IMR-90 (cell line): Measurements from ENCODE around the gene DOCK10. TPM values are rescaled to one million over a fixed set of nuclear protein-coding genes. Genes with fewer than 3 reads are reported as not detected.

ENCODE experiments used
- ATAC-seq: fragments of 200-7000 bp; cut with Tn5 transposase; 2 replicates; pipeline ENCODE4 v1.9.1; 2020; ENCODE audit warnings: low read depth, mild to moderate bottlenecking, moderate library complexity
- BruUV-seq: library from RNA; stranded (reverse); fragments of 400-500 nt; replicated peaks from 2 replicates; lab custom pipeline; 2021; lab: Mats Ljungman, UMichigan
- CTCF ChIA-PET: fragments of 300-600 bp; formaldehyde crosslinking; extraction: SDS; loops from one replicate; lab custom pipeline; 2021; ENCODE audit warnings: antibody characterized with exemption; lab: Yijun Ruan, JAX
- POLR2A ChIA-PET: fragments of 300-600 bp; sonication (Branson Sonifier 250); formaldehyde crosslinking; loops from one replicate; lab custom pipeline; 2022; ENCODE audit warnings: antibody characterized with exemption; ENCODE audit not compliant: unreplicated experiment; lab: Charles Lee
- DNase-seq: peaks from one replicate; pipeline ENCODE4 v3.0.0; 2013
- H2AFZ ChIP-seq: replicated peaks from 2 replicates; pipeline ENCODE3; 2013; ENCODE audit warnings: low read length, mild to moderate bottlenecking; ENCODE audit not compliant: poor library complexity
- H2AK5ac ChIP-seq: 2 replicates; pipeline ENCODE4 v1.6.1; 2013; ENCODE audit warnings: low read depth, low read length, inconsistent platforms
- H2AK9ac ChIP-seq: replicated peaks from 2 replicates; pipeline ENCODE3; 2013; ENCODE audit warnings: mild to moderate bottlenecking, low read depth, low read length, moderate library complexity; ENCODE audit not compliant: poor library complexity
- H2BK120ac ChIP-seq: 2 replicates; pipeline ENCODE4 v1.6.1; 2013; ENCODE audit warnings: low read depth, low read length, inconsistent platforms
- H2BK15ac ChIP-seq: 3 replicates; pipeline ENCODE4 v1.6.1; 2013; ENCODE audit warnings: low read depth, low read length, inconsistent platforms
- H2BK20ac ChIP-seq: 2 replicates; pipeline ENCODE4 v1.6.1; 2013; ENCODE audit warnings: low read depth, mild to moderate bottlenecking, inconsistent platforms, low read length, moderate library complexity
- H2BK5ac ChIP-seq: 2 replicates; pipeline ENCODE4 v1.6.1; 2013; ENCODE audit warnings: mild to moderate bottlenecking, low read depth, low read length, inconsistent platforms; ENCODE audit not compliant: poor library complexity, severe bottlenecking
- H3K14ac ChIP-seq: replicated peaks from 2 replicates; pipeline ENCODE4 v1.6.1; 2013; ENCODE audit warnings: low read depth, low read length, inconsistent platforms
- H3K18ac ChIP-seq: 2 replicates; pipeline ENCODE4 v1.6.1; 2013; ENCODE audit warnings: low read depth, low read length, control low read depth
- H3K23ac ChIP-seq: 2 replicates; pipeline ENCODE4 v1.6.1; 2013; ENCODE audit warnings: low read depth, low read length, inconsistent platforms
- H3K27ac ChIP-seq: 2 replicates; pipeline ENCODE4 v1.5.1; 2013; ENCODE audit warnings: mild to moderate bottlenecking, control low read depth, low read length; ENCODE audit not compliant: insufficient read depth
- H3K27me3 ChIP-seq: 2 replicates; pipeline ENCODE4 v1.6.1; 2013; ENCODE audit warnings: low read length; ENCODE audit not compliant: control insufficient read depth, insufficient read depth
- H3K36me3 ChIP-seq: 2 replicates; pipeline ENCODE4 v1.6.1; 2013; ENCODE audit warnings: low read length, mixed read lengths; ENCODE audit not compliant: control insufficient read depth, insufficient read depth
- H3K4ac ChIP-seq: 2 replicates; pipeline ENCODE4 v1.6.1; 2013; ENCODE audit warnings: low read depth, low read length, inconsistent platforms
- H3K4me1 ChIP-seq: 2 replicates; pipeline ENCODE4 v1.6.1; 2013; ENCODE audit warnings: low read length, mixed read lengths; ENCODE audit not compliant: control insufficient read depth, insufficient read depth
- H3K4me2 ChIP-seq: 2 replicates; pipeline ENCODE4 v1.6.1; 2013; ENCODE audit warnings: low read depth, mild to moderate bottlenecking, control low read depth, low read length, moderate library complexity
- H3K4me3 ChIP-seq: 2 replicates; pipeline ENCODE4 v1.5.1; 2013; ENCODE audit warnings: low read depth, mild to moderate bottlenecking, control low read depth, low read length, moderate library complexity; ENCODE audit not compliant: insufficient read depth
- H3K56ac ChIP-seq: 2 replicates; pipeline ENCODE4 v1.6.1; 2013; ENCODE audit warnings: low read length, inconsistent platforms; ENCODE audit not compliant: insufficient read depth; ENCODE audit errors: extremely low read depth
- H3K79me1 ChIP-seq, 2 experiments: 2 replicates each; pipeline ENCODE4 v1.6.1; 2013; ENCODE audit warnings: low read length in 2 of 2, inconsistent platforms in 1 of 2, low read depth in 1 of 2
- H3K9ac ChIP-seq: 2 replicates; pipeline ENCODE4 v1.6.1; 2013; ENCODE audit warnings: low read depth, low read length, control low read depth
- H3K9me1 ChIP-seq: 2 replicates; pipeline ENCODE4 v1.6.1; 2013; ENCODE audit warnings: low read length, inconsistent platforms; ENCODE audit not compliant: insufficient read depth
- H3K9me3 ChIP-seq: 2 replicates; pipeline ENCODE4 v1.6.1; 2013; ENCODE audit warnings: low read length; ENCODE audit not compliant: control insufficient read depth, insufficient read depth
- H4K20me1 ChIP-seq: 2 replicates; pipeline ENCODE4 v1.6.1; 2013; ENCODE audit warnings: low read length, inconsistent platforms; ENCODE audit not compliant: insufficient read depth
- H4K5ac ChIP-seq: 2 replicates; pipeline ENCODE4 v1.6.1; 2013; ENCODE audit warnings: mild to moderate bottlenecking, low read depth, low read length, control low read depth
- H4K8ac ChIP-seq, 2 experiments: 2 replicates each; pipeline ENCODE4 v1.6.1; 2013; ENCODE audit warnings: low read depth in 2 of 2, low read length in 2 of 2, control low read depth in 1 of 2, inconsistent platforms in 1 of 2
- H4K91ac ChIP-seq: 2 replicates; pipeline ENCODE4 v1.6.1; 2013; ENCODE audit warnings: low read depth, low read length, inconsistent platforms; ENCODE audit not compliant: insufficient read depth
- BHLHE40 ChIP-seq: fragments of 150-350 bp; IDR thresholded peaks from 2 replicates; pipeline ENCODE4 v1.6.1; 2016; ENCODE audit warnings: mild to moderate bottlenecking, low read depth, low read length
- CEBPB ChIP-seq: IDR thresholded peaks from 2 replicates; pipeline ENCODE4 v1.6.1; 2012; ENCODE audit warnings: low read depth, low read length, improper control_type of control experiment
- FOS ChIP-seq: fragments of 150-350 bp; IDR thresholded peaks from 2 replicates; pipeline ENCODE4 v1.6.1; 2016; ENCODE audit warnings: low read depth, low read length
- RCOR1 ChIP-seq: IDR thresholded peaks from 2 replicates; pipeline ENCODE4 v1.6.1; 2012; ENCODE audit warnings: mild to moderate bottlenecking, low read length, improper control_type of control experiment; ENCODE audit not compliant: insufficient replicate concordance
- USF2 ChIP-seq: fragments of 150-350 bp; IDR thresholded peaks from 2 replicates; pipeline ENCODE4 v1.6.1; 2017; ENCODE audit warnings: mild to moderate bottlenecking, antibody characterized with exemption, low read length, low read depth
- WGBS, 2 experiments: methylation state at CpG; one replicate each; pipeline versions ENCODE4 v1.1.5 to v1.1.7; 2013; ENCODE audit warnings: missing lambda C conversion rate in 2 of 2; ENCODE audit not compliant: insufficient read length in 1 of 2; ENCODE audit errors: extremely low coverage in 2 of 2; 5-methylcytosine and 5-hydroxymethylcytosine counted together
- dilution Hi-C: fragments of 300-500 bp; cut with HindIII; formaldehyde crosslinking; loops from one replicate; pipeline ENCODE4 v1.14.3; 2018; ENCODE audit warnings: low sequenced_read_pairs; ENCODE audit not compliant: unreplicated experiment
- in situ Hi-C: fragments of 300-500 bp; cut with MboI; formaldehyde crosslinking; loops from 3 replicates; pipeline ENCODE4 v1.14.3; 2019; ENCODE audit warnings: low sequenced_read_pairs, inconsistent platforms, mixed read lengths
- intact Hi-C: fragments of 100-400 bp; cut with micrococcal nuclease; formaldehyde crosslinking; loops from 2 replicates; pipeline ENCODE4 v1.10.0; 2022
- polyA plus RNA-seq, 3 experiments: library from polyadenylated mRNA; depleted of rRNA; stranded (reverse); fragments of >200 nt; gene quantifications; 2 replicates each; pipeline ENCODE4 v1.2.3, GENCODE V29; 2012; ENCODE audit warnings: low replicate concordance in 1 of 3
- total RNA-seq: library from RNA; depleted of rRNA; stranded (reverse); fragments of >200 nt; gene quantifications from 2 replicates; pipeline ENCODE4 v1.2.3, GENCODE V29; 2012

The DOCK10 gene
- total and polyA plus RNA-seq, 2 of the 4 experiments (the other 2 are of a cell fraction): 58.6 to 75.3 TPM

- no peak for TF ChIP-seq RCOR1
Observed at GRCh38 chr2:224951723-224952481, 90.4 kb downstream of the DOCK10 start (continued).

DNA sequence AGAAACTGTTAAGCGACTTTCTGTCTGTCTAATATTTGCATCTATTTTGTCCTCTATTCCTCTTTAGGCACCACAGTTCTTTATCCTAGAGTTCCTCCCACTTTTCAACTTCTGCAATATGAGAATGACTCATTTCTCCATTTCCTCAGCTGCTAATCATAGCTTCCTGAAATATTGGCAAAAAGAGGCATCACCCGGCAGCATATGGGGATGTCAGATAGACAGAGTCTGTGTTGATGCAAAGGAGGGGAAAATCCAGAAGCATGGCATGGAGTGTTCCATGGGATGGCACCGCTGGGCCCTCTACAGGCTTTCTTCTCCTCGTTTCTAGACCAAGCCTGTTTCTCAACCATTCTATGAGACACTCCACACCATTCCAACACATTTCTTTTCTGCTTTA, 93.4 kb downstream of the DOCK10 start:
- Histone ChIP-seq H3K9me1 (no peaks in the 10 kb centered on the region), H4K91ac (no peak overlapping the region), H2BK20ac (no peak overlapping the region), H2BK120ac (peak overlapping the region; percentile 53; the same call in 1 of the 2 replicates), H2AFZ (peak overlapping the region; percentile 69), H3K4me2 (no peak overlapping the region), H3K9ac (no peak overlapping the region), H3K27ac (no peak overlapping the region), H3K9me3 (no peaks in the 10 kb centered on the region), H3K56ac (no peak overlapping the region), H3K18ac (peak overlapping the region; percentile 41; the same call in 1 of the 2 replicates), H4K20me1 (no peaks in the 10 kb centered on the region), H4K8ac (peak overlapping the region in 1 of 2 experiments; percentile 2; a peak in 1 of 4 replicates), H3K79me1 (peaks cover 17 to 51% of the 10 kb centered on the region in 2 experiments), H3K36me3 (no peaks in the 10 kb centered on the region), H2BK5ac (peak overlapping the region; percentile 69), H3K27me3 (no peaks in the 10 kb centered on the region), H4K5ac (no peak overlapping the region), H2AK5ac (no peak overlapping the region; the same call in 1 of the 2 replicates), H3K23ac (peak overlapping the region; percentile 51; the same call in 1 of the 2 replicates), H3K4ac (peak overlapping the region; percentile 27; the same call in 1 of the 2 replicates), H3K4me3 (no peak overlapping the region), H3K4me1 (peaks cover 4% of the 10 kb centered on the region), H2BK15ac (no peak overlapping the region), H3K14ac (no peak overlapping the region), H2AK9ac (no peak overlapping the region)
- dilution Hi-C loops: no loop called here
- ChIA-PET POLR2A (no interaction called here), CTCF (interaction anchor here (0.6 kb wide), 1 partner anchor 35 kb away, joined by 3 read pairs; no protein-coding TSS in a partner anchor)
- ATAC-seq: peak; percentile 67
- intact Hi-C loops: no loop called here
- TF ChIP-seq CEBPB (peak; percentile 65), USF2 (no peak), FOS (peak; percentile 51; the same call in 1 of the 2 replicates), BHLHE40 (peak; percentile 14; the same call in 1 of the 2 replicates)
- in situ Hi-C loops: no loop called here
- peak; percentile 75 for DNase-seq
- 86% methylated on average over 1 of the region's 4 CpGs; no CpG with 5 or more reads in 1 of the 2 experiments for WGBS, 2 experiments
- no TSS peak for BruUV-seq
